Transverse colon (tissue), 4 donors: ENCODE data around the gene OMA1. TPM values are rescaled to one million over a fixed set of nuclear protein-coding genes. Genes with fewer than 3 reads are reported as not detected.

ENCODE experiments used
- DNase-seq: peaks from one replicate; pipeline ENCODE4 v3.0.0-alpha.2; 2019
- H3K27ac ChIP-seq, 4 donors: fragments of 200-600 bp; sonication (generic); 2 replicates each; pipeline ENCODE4 v1.5.1; 2016 to 2018; ENCODE audit warnings: inconsistent platforms in 4 of 4
- H3K27me3 ChIP-seq: fragments of 200-600 bp; sonication (generic); 2 replicates; pipeline ENCODE4 v1.5.1; 2017; ENCODE audit warnings: inconsistent platforms
- H3K36me3 ChIP-seq, 4 donors: fragments of 200-600 bp; sonication (generic); 2 replicates each; pipeline ENCODE4 v1.5.1; 2017 to 2019; ENCODE audit warnings: inconsistent platforms in 4 of 4
- H3K4me1 ChIP-seq, 4 donors: fragments of 200-600 bp; sonication (generic); 2 replicates each; pipeline ENCODE4 v1.5.1; 2017 to 2020; ENCODE audit warnings: inconsistent platforms in 4 of 4
- H3K4me3 ChIP-seq, 4 donors: fragments of 200-600 bp; sonication (generic); 1 replicate in 1 of 4; 2 replicates in 3 of 4; pipeline versions ENCODE4 v1.5.1 to v1.6.1; 2017 to 2019; ENCODE audit warnings: inconsistent platforms in 4 of 4
- H3K9me3 ChIP-seq, 2 donors: fragments of 200-600 bp; sonication (generic); 2 replicates each; pipeline ENCODE4 v1.5.1; 2017 to 2019; ENCODE audit warnings: inconsistent platforms in 2 of 2
- CTCF ChIP-seq, 5 experiments: fragments of 200-600 bp in 3 of 5; fragments of 450-650 bp in 2 of 5; sonication (generic) in 3 of 5; IDR thresholded peaks; 1 replicate in 2 of 5; 2 replicates in 3 of 5; pipeline ENCODE4 v1.5.1; 2016 to 2017; ENCODE audit warnings: antibody characterized with exemption in 5 of 5, inconsistent platforms in 3 of 5, mild to moderate bottlenecking in 2 of 5, moderate library complexity in 1 of 5
- EP300 ChIP-seq: sonication (generic); formaldehyde crosslinking; IDR thresholded peaks from one replicate; pipeline ENCODE4 v1.6.1; 2017; ENCODE audit warnings: antibody characterized with exemption, low read depth
- POLR2A ChIP-seq: fragments of 450-650 bp; IDR thresholded peaks from one replicate; pipeline ENCODE4 v1.6.1; 2016; ENCODE audit warnings: antibody characterized with exemption, mild to moderate bottlenecking, moderate library complexity
- POLR2AphosphoS5 ChIP-seq, 3 donors: sonication (generic); formaldehyde crosslinking; IDR thresholded peaks; one replicate each; pipeline ENCODE4 v1.6.1; 2016; ENCODE audit warnings: antibody characterized with exemption in 3 of 3
- WGBS, 2 donors: methylation state at CpG; one replicate each; pipeline ENCODE4 v1.1.5; 2018; ENCODE audit warnings: low coverage in 1 of 2; 5-methylcytosine and 5-hydroxymethylcytosine counted together
- in situ Hi-C, 4 donors: fragments of 200-750 bp; cut with MboI; loops; one replicate each; pipeline versions ENCODE4 v1.15.0 to v1.15.1; 2017; ENCODE audit warnings: low sequenced_read_pairs in 3 of 4, low pct_ligation_motif_present in 1 of 4, low pct_unique_long_range_greater_than_20kb in 1 of 4
- intact Hi-C: fragments of 100-400 bp; cut with DNase I; formaldehyde crosslinking; loops from one replicate; pipeline ENCODE4 v1.15.1; 2023; ENCODE audit warnings: low total_unique reads
- total RNA-seq, 4 donors: library from RNA; depleted of rRNA; stranded (reverse); fragments of >200 nt; gene quantifications; one replicate each; pipeline ENCODE4 v1.1.0, GENCODE V29; 2016

Gene OMA1
- total RNA-seq, 4 donors from 2014 or later, result 6.4 to 29.4 (median 20.0) TPM

DNA sequence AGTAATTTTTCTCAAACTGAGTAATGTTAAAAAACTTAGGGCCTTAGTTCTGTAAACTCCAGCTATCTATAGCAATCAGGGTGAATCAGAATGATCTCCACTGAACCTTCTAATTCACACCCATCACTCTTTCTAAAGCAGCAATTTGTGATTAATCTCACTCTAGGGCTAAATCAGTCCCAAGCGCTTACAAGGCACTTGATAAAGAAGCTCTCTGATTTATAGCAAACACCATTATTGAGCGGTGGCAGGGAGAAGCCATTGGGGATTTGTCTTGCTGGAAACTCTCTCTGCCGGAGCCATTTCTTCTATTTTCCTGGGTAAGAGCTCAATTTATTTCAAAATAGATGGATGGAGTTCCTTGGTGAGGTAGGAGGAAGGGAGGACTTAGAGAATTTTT is 77.0 kb downstream of the OMA1 start:
- Histone ChIP-seq H3K27ac (no peak overlapping the region), H3K36me3 (no peaks in the 10 kb centered on the region), H3K4me1 (no peaks in the 10 kb centered on the region), H3K9me3 (no peaks in the 10 kb centered on the region), H3K4me3 (no peak overlapping the region), H3K27me3 (no peaks in the 10 kb centered on the region)
- in situ Hi-C loops (no loop called here), intact Hi-C loops (no loop called here)
- 60 to 90% methylated on average over 3 of the region's 3 CpGs for WGBS, 2 donors
- no peak for DNase-seq
- no peak for TF ChIP-seq POLR2AphosphoS5 (IDR thresholded peaks at IDR 0.05)
- TF ChIP-seq CTCF (IDR thresholded peaks at IDR 0.05), result no peak

DNA sequence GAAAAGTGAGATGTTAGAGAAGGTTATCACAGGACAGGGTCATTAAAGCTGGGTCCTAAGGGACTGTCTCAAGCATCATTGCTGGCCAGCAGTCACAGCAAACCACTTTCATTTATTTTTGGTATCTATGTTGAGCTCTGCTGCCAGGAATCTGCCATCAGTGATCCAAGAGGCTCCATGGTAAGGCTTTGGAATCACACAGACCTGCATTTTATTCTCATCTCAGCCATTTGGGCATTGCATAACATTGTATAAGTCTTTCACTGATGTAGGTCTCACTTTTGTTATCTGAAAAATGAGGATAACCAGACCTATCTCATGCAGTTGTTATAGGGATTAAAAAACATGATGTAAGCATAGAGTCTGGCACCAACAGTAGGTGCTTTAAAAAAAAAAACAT is 77.5 kb downstream of the OMA1 start:
- Histone ChIP-seq H3K27me3 (no peaks in the 10 kb centered on the region), H3K9me3 (no peaks in the 10 kb centered on the region), H3K4me3 (no peak overlapping the region), H3K27ac (no peak overlapping the region), H3K4me1 (no peaks in the 10 kb centered on the region), H3K36me3 (no peaks in the 10 kb centered on the region)
- DNase-seq, result no peak
- no peak for TF ChIP-seq POLR2AphosphoS5 (IDR thresholded peaks at IDR 0.05)
- no peak for TF ChIP-seq EP300
- no peak for TF ChIP-seq CTCF (IDR thresholded peaks at IDR 0.05)
- no peak for TF ChIP-seq POLR2A
- in situ Hi-C loops, result no loop called here
- intact Hi-C loops, result no loop called here

DNA sequence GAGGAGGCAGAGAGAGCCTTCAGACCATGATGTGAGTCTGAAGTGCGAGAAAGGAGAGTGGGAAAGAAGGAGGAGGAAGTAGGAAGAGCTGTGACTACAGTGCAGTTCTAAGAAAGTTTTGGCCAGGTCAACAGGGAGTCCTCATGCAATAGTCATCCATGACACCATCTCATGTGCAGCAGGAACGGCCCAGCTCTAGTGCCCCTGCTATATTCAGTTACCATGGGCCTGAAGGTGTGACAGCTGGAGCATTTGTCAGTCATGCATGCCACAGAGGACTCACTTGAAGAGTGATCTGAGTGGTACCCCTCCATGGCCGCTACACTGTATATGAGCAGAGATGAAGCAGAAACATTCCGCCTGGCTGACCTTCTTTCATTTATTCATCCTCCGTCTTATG is 77.9 kb downstream of the OMA1 start:
- 76 to 80% methylated on average over 1 to 5 of the region's 5 CpGs for WGBS, 2 donors
- H3K27me3 ChIP-seq, result no peaks in the 10 kb centered on the region
- no peak for DNase-seq
- TF ChIP-seq POLR2AphosphoS5 (IDR thresholded peaks at IDR 0.05) (no peak), EP300 (no peak), CTCF (IDR thresholded peaks at IDR 0.05) (no peak), POLR2A (no peak)
- no peaks in the 10 kb centered on the region for H3K9me3 ChIP-seq
- in situ Hi-C loops (no loop called here), intact Hi-C loops (no loop called here)
- H3K36me3 ChIP-seq, result no peaks in the 10 kb centered on the region
- H3K4me1 ChIP-seq, result no peaks in the 10 kb centered on the region
- H3K27ac ChIP-seq, result no peak overlapping the region
- no peak overlapping the region for H3K4me3 ChIP-seq

GRCh38 chr1:58466630-58467241 is 79.8 kb downstream of the OMA1 start:
- Histone ChIP-seq H3K4me1 (no peaks in the 10 kb centered on the region), H3K4me3 (no peak overlapping the region), H3K36me3 (no peaks in the 10 kb centered on the region), H3K9me3 (no peaks in the 10 kb centered on the region), H3K27me3 (no peaks in the 10 kb centered on the region), H3K27ac (no peak overlapping the region)
- in situ Hi-C loops, result no loop called here
- intact Hi-C loops, result no loop called here
- DNase-seq, result no peak
- TF ChIP-seq POLR2A, result no peak
- no peak for TF ChIP-seq POLR2AphosphoS5 (IDR thresholded peaks at IDR 0.05)
- TF ChIP-seq EP300, result no peak
- no peak for TF ChIP-seq CTCF (IDR thresholded peaks at IDR 0.05)
- 80 to 88% methylated on average over 1 to 6 of the region's 6 CpGs for WGBS, 2 donors
